ENCODE measurements around the gene CCDC136.

GRCh38 chr7:128869138-128869943 lies 77.6 kb downstream of the CCDC136 start:
- TF ChIP-seq NANOG (IDR thresholded peaks at IDR 0.05; ENCODE audit: borderline replicate concordance) (no peak), EZH2 (IDR thresholded peaks at IDR 0.05; ENCODE audit: low read depth, unreplicated experiment) (no peak), ETS1 (IDR thresholded peaks at IDR 0.05) (no peak), CTCF (conservative IDR thresholded peaks at IDR 0.05; ENCODE audit: low read depth in 2 of 2) (no peak; a peak in 1 of 4 replicates), EZH2phosphoT487 (IDR thresholded peaks at IDR 0.05; ENCODE audit: unreplicated experiment) (no peak), POLR2AphosphoS5 (IDR thresholded peaks at IDR 0.05; ENCODE audit: low read depth) (no peak), CREB1 (CRISPR knock-in tag; IDR thresholded peaks at IDR 0.05; ENCODE audit: low read depth) (no peak), STAT1 (IDR thresholded peaks at IDR 0.05; ENCODE audit: unreplicated experiment) (no peak)

All from GM23338 (cell line).